GM03348 (cell line): Measurements from ENCODE around the gene MAP3K9.

Source experiments
- DNase-seq: peaks from one replicate; pipeline ENCODE4 v3.0.0; 2012; ENCODE audit warnings: low spot score

Gene MAP3K9

DNA sequence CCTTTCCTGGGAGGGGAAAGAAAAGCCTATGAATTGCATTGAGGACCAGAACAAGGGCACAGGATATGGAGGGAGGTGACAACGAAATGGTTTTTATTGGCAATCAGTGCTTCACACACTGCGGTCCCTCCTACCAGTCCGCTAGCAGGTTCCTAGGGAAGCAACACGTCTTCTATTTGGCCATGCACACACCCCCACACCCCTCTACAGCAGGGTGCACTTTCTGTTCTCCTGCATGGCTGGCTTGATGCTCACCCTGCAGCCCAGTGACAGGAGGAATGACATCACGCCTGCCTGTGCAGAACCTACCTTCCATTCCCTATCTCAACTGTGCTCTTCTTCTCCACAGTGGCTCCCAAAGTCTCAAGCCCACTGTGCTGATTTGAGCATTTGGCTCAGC lies 109.7 kb downstream of the MAP3K9 start:
- no peak for DNase-seq

DNA sequence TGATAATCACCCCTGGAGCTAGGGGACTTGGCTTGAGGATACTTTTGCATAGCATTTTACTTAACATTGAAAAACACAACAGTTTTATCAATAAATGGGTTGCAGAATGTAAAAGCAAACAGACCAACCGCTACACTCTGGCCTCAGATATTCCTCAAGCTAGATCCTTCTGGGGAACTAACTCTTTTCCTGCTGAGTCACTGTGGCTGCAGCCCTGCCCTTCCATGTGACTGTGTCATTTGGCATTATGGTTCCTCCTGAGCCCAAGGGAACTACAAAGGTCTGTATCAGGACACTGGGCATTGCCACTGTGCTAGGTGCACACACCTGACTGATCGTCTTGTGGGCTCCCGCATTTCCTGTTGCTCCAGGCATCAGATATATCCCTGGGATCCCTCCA lies 111.0 kb downstream of the MAP3K9 start:
- peak; percentile 27 for DNase-seq

DNA sequence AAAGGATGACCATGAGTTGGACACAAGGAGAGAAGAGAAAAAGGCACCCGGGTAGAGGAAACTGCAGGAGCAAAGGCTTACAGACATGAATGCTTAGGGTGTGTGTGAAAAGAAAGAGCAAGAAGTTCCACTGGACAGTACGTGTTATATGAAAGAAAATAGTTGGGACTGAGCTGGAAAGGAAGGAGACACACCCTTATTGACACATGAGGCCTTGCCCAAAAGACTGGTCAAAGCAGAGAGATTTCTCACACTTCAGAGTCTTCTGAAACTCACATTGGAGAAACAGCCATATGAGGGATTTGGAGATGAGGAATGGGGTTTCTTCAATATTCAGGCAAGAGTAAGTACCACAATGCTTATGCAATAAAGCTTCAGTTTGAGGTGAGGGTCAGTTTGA lies 111.6 kb downstream of the MAP3K9 start:
- DNase-seq = no peak

- no peak for DNase-seq
Measured at GRCh38 chr14:70696026-70696425, 113.3 kb downstream of the MAP3K9 start.

GRCh38 chr14:70692210-70692609 lies 117.1 kb downstream of the MAP3K9 start:
- no peak for DNase-seq

- DNase-seq = no peak
Measured at GRCh38 chr14:70685474-70686197, 123.7 kb downstream of the MAP3K9 start.

- no peak for DNase-seq
Measured at GRCh38 chr14:70683983-70684382, 125.3 kb downstream of the MAP3K9 start.

GRCh38 chr14:70680748-70681147 lies 128.6 kb downstream of the MAP3K9 start:
- DNase-seq = no peak

- DNase-seq = no peak
Measured at GRCh38 chr14:70677341-70677740, 132.0 kb downstream of the MAP3K9 start.
